AG04449 (cell line): ENCODE results near the gene SLC26A4.

ENCODE experiments used
- CTCF ChIA-PET: fragments of 350-600 bp; formaldehyde crosslinking; extraction: SDS; loops from one replicate; lab custom pipeline; 2021; ENCODE audit warnings: antibody characterized with exemption; lab: Yijun Ruan, JAX
- POLR2A ChIA-PET: fragments of 400-600, 350-600 bp; formaldehyde crosslinking; extraction: SDS; loops from one replicate; lab custom pipeline; 2020; ENCODE audit warnings: antibody characterized with exemption, inconsistent platforms; lab: Yijun Ruan, JAX
- DNase-seq: peaks from one replicate; pipeline ENCODE4 v3.0.0-alpha.2; 2010; ENCODE audit warnings: low read depth, low spot score
- H3K4me3 ChIP-seq: 2 replicates; pipeline ENCODE4 v1.5.1; 2011; ENCODE audit warnings: low read depth, mild to moderate bottlenecking, control low read depth, low read length
- TF ChIP-seq, protein P1 (sequence below): IDR thresholded peaks from one replicate; pipeline ENCODE4 v1.5.1; 2011; ENCODE audit warnings: mild to moderate bottlenecking, moderate library complexity, low read length, control low read depth, inconsistent platforms; ENCODE audit not compliant: insufficient read depth; ENCODE audit errors: missing control alignments

The SLC26A4 gene

DNA sequence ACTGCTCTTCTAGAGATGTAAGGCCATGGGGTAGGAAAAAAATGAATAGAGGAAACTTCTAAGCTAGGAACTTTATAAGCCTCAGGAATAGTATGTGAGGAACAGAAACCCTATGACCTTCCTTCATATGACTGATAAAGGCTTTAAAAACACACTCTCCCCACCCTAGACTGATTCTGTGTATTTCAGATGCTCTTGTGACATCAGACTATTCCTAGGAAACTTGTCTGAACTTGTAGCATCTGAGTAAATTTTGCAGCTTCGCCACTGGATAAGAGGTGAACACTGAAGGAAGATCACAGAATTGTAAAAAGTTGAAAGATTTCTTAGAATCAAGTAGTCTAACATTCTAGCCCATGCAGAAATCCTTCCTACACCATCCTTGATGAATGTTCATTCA lies 52.3 kb downstream of the SLC26A4 start:
- TF ChIP-seq, protein P1, sequence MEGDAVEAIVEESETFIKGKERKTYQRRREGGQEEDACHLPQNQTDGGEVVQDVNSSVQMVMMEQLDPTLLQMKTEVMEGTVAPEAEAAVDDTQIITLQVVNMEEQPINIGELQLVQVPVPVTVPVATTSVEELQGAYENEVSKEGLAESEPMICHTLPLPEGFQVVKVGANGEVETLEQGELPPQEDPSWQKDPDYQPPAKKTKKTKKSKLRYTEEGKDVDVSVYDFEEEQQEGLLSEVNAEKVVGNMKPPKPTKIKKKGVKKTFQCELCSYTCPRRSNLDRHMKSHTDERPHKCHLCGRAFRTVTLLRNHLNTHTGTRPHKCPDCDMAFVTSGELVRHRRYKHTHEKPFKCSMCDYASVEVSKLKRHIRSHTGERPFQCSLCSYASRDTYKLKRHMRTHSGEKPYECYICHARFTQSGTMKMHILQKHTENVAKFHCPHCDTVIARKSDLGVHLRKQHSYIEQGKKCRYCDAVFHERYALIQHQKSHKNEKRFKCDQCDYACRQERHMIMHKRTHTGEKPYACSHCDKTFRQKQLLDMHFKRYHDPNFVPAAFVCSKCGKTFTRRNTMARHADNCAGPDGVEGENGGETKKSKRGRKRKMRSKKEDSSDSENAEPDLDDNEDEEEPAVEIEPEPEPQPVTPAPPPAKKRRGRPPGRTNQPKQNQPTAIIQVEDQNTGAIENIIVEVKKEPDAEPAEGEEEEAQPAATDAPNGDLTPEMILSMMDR = no peak
- ChIA-PET POLR2A (no interaction called here), CTCF (interaction anchor here (1.6 to 2.3 kb wide), 4 partner anchors 11 to 249 kb away, joined by 4 to 7 read pairs (median 6); no protein-coding TSS in a partner anchor)
- H3K4me3 ChIP-seq = no peak overlapping the region
- DNase-seq = no peak

GRCh38 chr7:107715531-107715930 lies 54.9 kb downstream of the SLC26A4 start:
- POLR2A ChIA-PET = no interaction called here
- TF ChIP-seq, protein P1 = no peak
- H3K4me3 ChIP-seq = no peak overlapping the region
- CTCF ChIA-PET = no interaction called here
- DNase-seq = no peak

- DNase-seq = no peak
- POLR2A ChIA-PET = no interaction called here
- CTCF ChIA-PET = interaction anchor here (1.0 to 3.2 kb wide), 3 partner anchors 124 to 525 kb away, joined by 3 to 24 read pairs (median 4); no protein-coding TSS in a partner anchor
- TF ChIP-seq, protein P1 = no peak
- no peak overlapping the region for H3K4me3 ChIP-seq
Observed at GRCh38 chr7:107718456-107719193, 58.0 kb downstream of the SLC26A4 start.

DNA sequence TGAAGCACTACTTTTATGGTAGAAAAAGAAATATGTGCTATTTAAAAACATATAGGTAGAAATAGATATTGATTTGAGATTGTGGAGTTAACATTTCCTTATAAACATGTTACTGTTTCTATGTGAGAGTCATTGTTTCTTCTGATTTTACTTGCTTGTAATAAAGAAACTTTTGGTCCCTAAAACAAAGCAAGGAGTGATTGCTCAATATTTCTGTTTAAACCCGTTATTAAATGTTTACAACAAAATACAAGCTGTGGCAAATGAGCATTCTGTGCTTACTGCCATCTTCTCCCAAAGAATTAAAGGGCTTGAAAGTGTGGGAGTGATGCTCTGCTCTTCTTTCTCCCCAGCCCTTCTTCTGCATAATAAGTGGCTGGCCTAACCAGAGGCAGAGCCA lies 60.7 kb downstream of the SLC26A4 start:
- no peak for DNase-seq
- CTCF ChIA-PET = interaction anchor here (3.2 kb wide), 1 partner anchor 257 kb away, joined by 24 read pairs; no protein-coding TSS in a partner anchor
- TF ChIP-seq, protein P1 = no peak
- POLR2A ChIA-PET = no interaction called here
- no peak overlapping the region for H3K4me3 ChIP-seq

DNA sequence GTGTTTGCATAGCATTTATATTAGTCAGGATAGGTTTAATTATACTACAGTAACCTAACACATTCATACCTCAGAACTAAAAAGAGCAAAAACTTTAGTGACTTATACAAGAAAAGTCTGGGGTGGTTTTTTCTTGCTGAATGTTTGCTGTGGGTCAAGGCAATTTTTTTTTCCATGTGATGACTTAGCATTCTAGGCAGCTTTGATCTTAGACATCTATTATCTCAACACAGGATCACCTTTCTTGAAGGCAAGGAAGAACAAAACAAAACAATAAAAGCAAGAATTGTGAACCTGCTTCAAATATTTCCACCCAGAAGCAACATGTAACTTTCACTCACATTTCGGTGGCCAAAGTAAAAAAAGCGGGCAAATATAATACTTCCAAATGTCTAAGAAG lies 62.6 kb downstream of the SLC26A4 start:
- DNase-seq = no peak
- POLR2A ChIA-PET = no interaction called here
- CTCF ChIA-PET = interaction anchor here (0.6 to 8.0 kb wide), 8 partner anchors 9 to 423 kb away, joined by 3 to 106 read pairs (median 4); no protein-coding TSS in a partner anchor
- H3K4me3 ChIP-seq = no peak overlapping the region
- TF ChIP-seq, protein P1 = no peak

DNA sequence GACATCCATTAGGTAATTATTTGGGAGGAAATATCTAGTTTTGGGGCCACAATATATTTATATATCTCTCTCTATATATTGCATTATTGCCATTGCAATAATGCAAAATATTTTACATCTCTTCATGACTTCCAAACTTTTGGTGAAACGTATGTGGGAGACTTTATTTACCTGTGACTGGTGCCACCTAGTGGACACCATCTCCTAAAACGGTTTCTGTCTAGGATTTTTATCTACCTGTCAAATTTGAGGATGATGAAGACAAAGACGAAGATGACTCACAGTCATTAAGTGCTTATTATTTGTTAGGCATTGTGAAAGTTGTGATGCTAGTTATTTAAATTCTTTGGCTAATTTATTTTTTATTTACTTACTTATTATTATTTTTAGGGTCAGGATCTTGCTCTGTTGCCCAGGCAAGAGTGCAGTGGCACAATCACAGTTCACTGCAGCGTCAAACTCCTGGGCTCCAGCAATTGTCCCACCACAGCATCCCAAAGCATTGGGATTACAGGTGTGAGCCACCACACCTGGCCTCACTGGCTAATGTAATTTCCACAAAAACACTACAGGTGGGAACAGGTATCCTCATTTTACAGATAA lies 64.6 kb downstream of the SLC26A4 start:
- TF ChIP-seq, protein P1 = peak; percentile 41
- CTCF ChIA-PET = interaction anchor here (0.7 to 8.0 kb wide), 28 partner anchors 8 to 538 kb away, joined by 3 to 106 read pairs (median 4); partner anchors contain the start of genes BCAP29 and CBLL1
- no peak overlapping the region for H3K4me3 ChIP-seq
- DNase-seq = peak; percentile 12
- POLR2A ChIA-PET = no interaction called here
